HG02642 (cell line): Measurements from ENCODE around the gene LMTK3.

Source experiments
- ATAC-seq: cut with Tn5 transposase; IDR thresholded peaks from one replicate; pipeline ENCODE4 v1.9.1; 2021; ENCODE audit warnings: mild to moderate bottlenecking; ENCODE audit not compliant: unreplicated experiment, poor library complexity

LMTK3 gene

GRCh38 chr19:48451624-48452023, 60.0 kb downstream of the LMTK3 start:
- no peak for ATAC-seq

- ATAC-seq: no peak
These were observed 60.8 kb downstream of the LMTK3 start for GRCh38 chr19:48450863-48451262.

GRCh38 chr19:48450441-48450840, 61.2 kb downstream of the LMTK3 start:
- no peak for ATAC-seq

- no peak for ATAC-seq
These were observed 63.1 kb downstream of the LMTK3 start for GRCh38 chr19:48448563-48448962.

GRCh38 chr19:48446579-48446978, 65.1 kb downstream of the LMTK3 start:
- ATAC-seq: no peak

GRCh38 chr19:48445606-48446481, 65.8 kb downstream of the LMTK3 start, which contains the start of gene GRWD1:
Gene GRWD1 (plus strand): TSS chr19:48445983. CDS start chr19:48446006, 23 bp downstream.
- ATAC-seq: peak; percentile 82

GRCh38 chr19:48445256-48445605, 66.4 kb downstream of the LMTK3 start:
- peak; percentile 20 for ATAC-seq

GRCh38 chr19:48444936-48445200, 66.8 kb downstream of the LMTK3 start:
- ATAC-seq: no peak

GRCh38 chr19:48444129-48444935, 67.3 kb downstream of the LMTK3 start:
- no peak for ATAC-seq

- no peak for ATAC-seq
These were observed 67.9 kb downstream of the LMTK3 start for GRCh38 chr19:48443731-48444128.

GRCh38 chr19:48443256-48443655, 68.4 kb downstream of the LMTK3 start:
- no peak for ATAC-seq

- no peak for ATAC-seq
These were observed 69.3 kb downstream of the LMTK3 start for GRCh38 chr19:48442116-48443035.

GRCh38 chr19:48441360-48442050, 70.1 kb downstream of the LMTK3 start:
- no peak for ATAC-seq

GRCh38 chr19:48436586-48436985, 75.0 kb downstream of the LMTK3 start:
- ATAC-seq: no peak
